HUES64 (cell line): ENCODE results near the gene RHOBTB1.

Experiments used
- H3K27ac ChIP-seq: 2 replicates; pipeline ENCODE4 v1.7.0; 2013; ENCODE audit warnings: low read depth, low read length, inconsistent platforms
- H3K27me3 ChIP-seq: 2 replicates; pipeline ENCODE4 v1.6.1; 2013; ENCODE audit warnings: mild to moderate bottlenecking, low read length; ENCODE audit not compliant: insufficient read depth
- H3K36me3 ChIP-seq: 2 replicates; pipeline ENCODE4 v1.6.1; 2013; ENCODE audit warnings: mild to moderate bottlenecking, low read length; ENCODE audit not compliant: insufficient read depth
- H3K4me1 ChIP-seq: 2 replicates; pipeline ENCODE4 v1.6.1; 2013; ENCODE audit warnings: mild to moderate bottlenecking, low read length, moderate library complexity; ENCODE audit not compliant: insufficient read depth
- H3K4me3 ChIP-seq: 2 replicates; pipeline ENCODE4 v1.5.1; 2013; ENCODE audit warnings: mild to moderate bottlenecking, low read length, moderate library complexity
- H3K9ac ChIP-seq: 2 replicates; pipeline ENCODE4 v1.6.1; 2013; ENCODE audit warnings: mild to moderate bottlenecking, low read depth, low read length
- H3K9me3 ChIP-seq: 2 replicates; pipeline ENCODE4 v1.6.1; 2013; ENCODE audit warnings: low read depth, low read length; ENCODE audit not compliant: insufficient read depth
- WGBS: fragments of 150-250, 120-280 bp; methylation state at CpG from one replicate; pipeline ENCODE4 v1.1.7; 2013; ENCODE audit warnings: missing lambda C conversion rate; 5-methylcytosine and 5-hydroxymethylcytosine counted together

RHOBTB1 gene

GRCh38 chr10:60828489-60828852, 115.5 kb downstream of the RHOBTB1 start:
- Histone ChIP-seq H3K9me3 (no peaks in the 10 kb centered on the region), H3K4me1 (peaks cover 7% of the 10 kb centered on the region; the same call in 1 of the 2 replicates), H3K4me3 (no peak overlapping the region), H3K36me3 (no peaks in the 10 kb centered on the region), H3K9ac (no peak overlapping the region), H3K27me3 (no peaks in the 10 kb centered on the region), H3K27ac (no peak overlapping the region)
- no CpG with 5 or more reads among the region's 1 CpG for WGBS

- Histone ChIP-seq H3K4me1 (peaks cover 7% of the 10 kb centered on the region; the same call in 1 of the 2 replicates), H3K27me3 (no peaks in the 10 kb centered on the region), H3K36me3 (no peaks in the 10 kb centered on the region), H3K9me3 (no peaks in the 10 kb centered on the region), H3K4me3 (no peak overlapping the region), H3K27ac (no peak overlapping the region), H3K9ac (no peak overlapping the region)
- 79% methylated on average over 5 of the region's 5 CpGs for WGBS
Measured at GRCh38 chr10:60827791-60828488, 116.0 kb downstream of the RHOBTB1 start.

GRCh38 chr10:60825520-60825919, 118.5 kb downstream of the RHOBTB1 start:
- Histone ChIP-seq H3K4me3 (no peak overlapping the region), H3K9me3 (no peaks in the 10 kb centered on the region), H3K27me3 (no peaks in the 10 kb centered on the region), H3K36me3 (no peaks in the 10 kb centered on the region), H3K4me1 (peaks cover 7% of the 10 kb centered on the region; the same call in 1 of the 2 replicates), H3K9ac (no peak overlapping the region), H3K27ac (no peak overlapping the region)
- 90% methylated on average over 4 of the region's 4 CpGs for WGBS

- Histone ChIP-seq H3K9ac (no peak overlapping the region), H3K27ac (no peak overlapping the region), H3K4me1 (peaks cover 6% of the 10 kb centered on the region; the same call in 1 of the 2 replicates), H3K27me3 (no peaks in the 10 kb centered on the region), H3K9me3 (no peaks in the 10 kb centered on the region), H3K36me3 (no peaks in the 10 kb centered on the region), H3K4me3 (no peak overlapping the region)
- 94% methylated on average over 1 of the region's 1 CpG for WGBS
Measured at GRCh38 chr10:60823324-60823723, 120.7 kb downstream of the RHOBTB1 start.

GRCh38 chr10:60822809-60823208, 121.2 kb downstream of the RHOBTB1 start:
- Histone ChIP-seq H3K9me3 (no peaks in the 10 kb centered on the region), H3K36me3 (no peaks in the 10 kb centered on the region), H3K27ac (no peak overlapping the region), H3K4me3 (no peak overlapping the region), H3K4me1 (peaks cover 2% of the 10 kb centered on the region; the same call in 1 of the 2 replicates), H3K27me3 (no peaks in the 10 kb centered on the region), H3K9ac (no peak overlapping the region)
- WGBS = 86% methylated on average over 4 of the region's 4 CpGs

- Histone ChIP-seq H3K27ac (no peak overlapping the region), H3K4me1 (no peaks in the 10 kb centered on the region), H3K27me3 (no peaks in the 10 kb centered on the region), H3K9ac (no peak overlapping the region), H3K36me3 (no peaks in the 10 kb centered on the region), H3K4me3 (no peak overlapping the region), H3K9me3 (no peaks in the 10 kb centered on the region)
- 92% methylated on average over 2 of the region's 2 CpGs for WGBS
Measured at GRCh38 chr10:60821656-60822055, 122.3 kb downstream of the RHOBTB1 start.

GRCh38 chr10:60820093-60820754, 123.8 kb downstream of the RHOBTB1 start:
- H3K4me1 ChIP-seq = no peaks in the 10 kb centered on the region
- no peaks in the 10 kb centered on the region for H3K36me3 ChIP-seq
- no peak overlapping the region for H3K4me3 ChIP-seq
- no peaks in the 10 kb centered on the region for H3K27me3 ChIP-seq
- H3K27ac ChIP-seq = no peak overlapping the region
- WGBS = 70% methylated on average over 5 of the region's 6 CpGs
- no peak overlapping the region for H3K9ac ChIP-seq
- H3K9me3 ChIP-seq = no peaks in the 10 kb centered on the region
